HG02973 (cell line): ENCODE results near the gene KRTAP4-1.
"Not testable (repeated sequence)": the region's sequence is repeated elsewhere in the genome, so short reads cannot be mapped to it uniquely, and the experiment has no call there.

Source experiments
- ATAC-seq: cut with Tn5 transposase; IDR thresholded peaks from one replicate; pipeline ENCODE4 v1.9.1; 2021; ENCODE audit warnings: moderate library complexity; ENCODE audit not compliant: unreplicated experiment

The KRTAP4-1 gene

GRCh38 chr17:41176744-41177387 is 7.8 kb downstream of the KRTAP4-1 start:
- no peak for ATAC-seq

GRCh38 chr17:41171886-41172285 is 12.8 kb downstream of the KRTAP4-1 start:
- ATAC-seq = no peak

- ATAC-seq = no peak
Measured at GRCh38 chr17:41168121-41168520, 16.6 kb downstream of the KRTAP4-1 start, which contains the start of gene KRTAP4-3. Gene KRTAP4-3 (minus strand): TSS chr17:41168221. CDS start chr17:41168172, 49 bp downstream.

- ATAC-seq = no peak
Measured at GRCh38 chr17:41167561-41167960, 17.1 kb downstream of the KRTAP4-1 start.

GRCh38 chr17:41163828-41164227 is 20.9 kb downstream of the KRTAP4-1 start:
- no peak for ATAC-seq

GRCh38 chr17:41160648-41161047 is 24.1 kb downstream of the KRTAP4-1 start, which contains the start of gene KRTAP4-4:
Gene KRTAP4-4 (minus strand): TSS chr17:41160748. CDS start chr17:41160691, 57 bp downstream.
- no peak for ATAC-seq

- not testable (repeated sequence) for ATAC-seq
Measured at GRCh38 chr17:41160190-41160589, 24.5 kb downstream of the KRTAP4-1 start.

GRCh38 chr17:41153856-41154255 is 30.9 kb downstream of the KRTAP4-1 start:
- no peak for ATAC-seq

- ATAC-seq = no peak
Measured at GRCh38 chr17:41151525-41151924, 33.2 kb downstream of the KRTAP4-1 start.

- no peak for ATAC-seq
Measured at GRCh38 chr17:41150026-41150425, 34.7 kb downstream of the KRTAP4-1 start.

- ATAC-seq = no peak
Measured at GRCh38 chr17:41149652-41149985, 35.1 kb downstream of the KRTAP4-1 start, which contains the start of gene KRTAP4-5. Gene KRTAP4-5 (minus strand): TSS chr17:41149825. CDS start chr17:41149767, 58 bp downstream.

GRCh38 chr17:41148971-41149651 is 35.6 kb downstream of the KRTAP4-1 start:
- not testable (repeated sequence) for ATAC-seq

- ATAC-seq = no peak
Measured at GRCh38 chr17:41147531-41148204, 37.0 kb downstream of the KRTAP4-1 start.

- no peak for ATAC-seq
Measured at GRCh38 chr17:41145261-41145660, 39.5 kb downstream of the KRTAP4-1 start.

- ATAC-seq = no peak
Measured at GRCh38 chr17:41144846-41145245, 39.9 kb downstream of the KRTAP4-1 start.

- ATAC-seq = no peak
Measured at GRCh38 chr17:41141361-41141760, 43.4 kb downstream of the KRTAP4-1 start.

GRCh38 chr17:41140360-41141131 is 44.2 kb downstream of the KRTAP4-1 start, which contains the start of gene KRTAP4-6:
Gene KRTAP4-6 (minus strand): TSS chr17:41140544. CDS start chr17:41140487, 57 bp downstream.
- no peak for ATAC-seq

GRCh38 chr17:41139865-41140264 is 44.8 kb downstream of the KRTAP4-1 start:
- ATAC-seq = not testable (repeated sequence)
